ENCODE results near the gene MBD3L2.
"Not testable (repeated sequence)": the region's sequence is repeated elsewhere in the genome, so short reads cannot be mapped to it uniquely, and the experiment has no call there.

Gene MBD3L2

DNA sequence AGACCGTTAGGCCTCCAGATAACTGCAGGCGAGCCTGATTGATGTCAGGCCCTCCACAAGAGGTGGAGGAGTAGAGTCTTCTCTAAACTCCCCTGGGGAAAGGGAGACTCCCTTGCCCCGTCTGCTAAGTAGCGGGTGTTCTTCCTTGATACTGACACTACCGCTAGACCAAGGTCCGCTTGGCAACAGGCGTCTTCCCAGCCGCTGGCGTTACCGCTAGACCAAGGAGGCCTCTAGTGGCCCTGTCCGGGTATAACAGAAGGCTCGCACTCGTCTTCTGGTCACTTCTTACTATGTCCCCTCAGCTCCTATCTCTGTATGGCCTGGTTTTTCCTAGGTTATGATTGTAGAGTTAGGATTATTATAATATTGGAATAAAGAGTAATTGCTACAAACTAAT is 18.0 kb downstream of the MBD3L2 start:
- H3K23ac ChIP-seq (ENCODE audit: low read length in 2 of 2); H3K4me2 ChIP-seq (ENCODE audit: low read length, poor library complexity, severe bottlenecking); H3K4me1 ChIP-seq (ENCODE audit: control insufficient read depth, insufficient read depth, low read depth, low read length); H2AK5ac ChIP-seq (ENCODE audit: low read length, severe bottlenecking); H3K18ac ChIP-seq (ENCODE audit: low read depth in 1 of 2, low read length in 2 of 2); H3K4me3 ChIP-seq (ENCODE audit: insufficient read depth in 1 of 2, low read depth in 1 of 2, low read length in 2 of 2); H2BK5ac ChIP-seq (ENCODE audit: low read depth, low read length, poor library complexity, severe bottlenecking); H3K27ac ChIP-seq (ENCODE audit: low read length, poor library complexity, severe bottlenecking); H2AFZ ChIP-seq (ENCODE audit: low read depth, low read length); H3K9me3 ChIP-seq (ENCODE audit: control insufficient read depth, low read length); H4K8ac ChIP-seq (ENCODE audit: low read length); H3K14ac ChIP-seq (ENCODE audit: low read length in 2 of 2); H2BK120ac ChIP-seq (ENCODE audit: low read depth, low read length); H3K9ac ChIP-seq (ENCODE audit: low read length); H2BK12ac ChIP-seq (ENCODE audit: low read length in 2 of 2); H3K4ac ChIP-seq (ENCODE audit: low read depth in 1 of 2, low read length in 2 of 2); H4K91ac ChIP-seq (ENCODE audit: low read length); H2BK15ac ChIP-seq (ENCODE audit: low read depth, poor library complexity, severe bottlenecking); H3K27me3 ChIP-seq (ENCODE audit: control insufficient read depth in 1 of 2, insufficient read depth in 1 of 2, low read length in 2 of 2): not testable (repeated sequence)
- peaks cover 13% of the 10 kb centered on the region for H3K79me1 ChIP-seq (replicated peaks; ENCODE audit: low read length, poor library complexity, severe bottlenecking)
- peak; percentile 24 for DNase-seq
- peaks cover 8 to 14% of the 10 kb centered on the region in 2 experiments for H3K36me3 ChIP-seq (ENCODE audit: control insufficient read depth in 1 of 2, insufficient read depth in 2 of 2, low read depth in 1 of 2, low read length in 2 of 2)
- 55% methylated on average over 10 of the region's 13 CpGs for WGBS

DNA sequence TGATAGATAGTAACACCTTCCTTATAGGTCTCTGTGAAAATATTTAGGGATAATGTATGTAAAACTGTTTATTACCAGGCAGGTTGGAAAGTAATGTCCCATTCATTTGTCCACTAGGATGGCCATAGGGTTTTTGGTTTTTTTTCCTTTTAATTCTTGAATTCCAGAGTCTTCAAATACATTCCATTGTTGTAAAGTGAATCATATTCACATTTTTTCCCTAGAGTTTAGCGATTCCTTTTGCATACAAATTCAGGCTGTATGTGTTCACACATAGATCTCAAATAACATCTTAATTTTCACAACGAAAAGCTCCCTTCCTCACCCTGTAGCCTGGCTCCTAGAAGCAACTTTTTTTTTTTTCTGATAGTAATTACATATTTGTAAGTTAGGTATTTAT is 18.6 kb downstream of the MBD3L2 start:
- no peak overlapping the region for H3K4me2 ChIP-seq (ENCODE audit: low read length, poor library complexity, severe bottlenecking)
- peaks cover 14% of the 10 kb centered on the region for H3K9me3 ChIP-seq (ENCODE audit: control insufficient read depth, low read length)
- H4K8ac ChIP-seq (ENCODE audit: low read length): no peak overlapping the region
- H2AK5ac ChIP-seq (ENCODE audit: low read length, severe bottlenecking): no peak overlapping the region
- H2BK5ac ChIP-seq (ENCODE audit: low read depth, low read length, poor library complexity, severe bottlenecking): no peak overlapping the region
- no peak overlapping the region for H3K4me3 ChIP-seq (ENCODE audit: insufficient read depth in 1 of 2, low read depth in 1 of 2, low read length in 2 of 2)
- H3K18ac ChIP-seq (ENCODE audit: low read depth in 1 of 2, low read length in 2 of 2): no peak overlapping the region
- peaks cover 19% of the 10 kb centered on the region for H3K79me1 ChIP-seq (replicated peaks; ENCODE audit: low read length, poor library complexity, severe bottlenecking)
- H3K4me1 ChIP-seq (ENCODE audit: control insufficient read depth, insufficient read depth, low read depth, low read length): peaks cover 2% of the 10 kb centered on the region
- no peak overlapping the region for H3K27ac ChIP-seq (ENCODE audit: low read length, poor library complexity, severe bottlenecking)
- no peak overlapping the region for H2AFZ ChIP-seq (ENCODE audit: low read depth, low read length)
- 47% methylated on average over 1 of the region's 2 CpGs for WGBS
- H3K14ac ChIP-seq (ENCODE audit: low read length in 2 of 2): no peak overlapping the region
- H4K91ac ChIP-seq (ENCODE audit: low read length): no peak overlapping the region
- no peak overlapping the region for H3K9ac ChIP-seq (ENCODE audit: low read length)
- DNase-seq: no peak
- H2BK15ac ChIP-seq (ENCODE audit: low read depth, poor library complexity, severe bottlenecking): no peak overlapping the region
- H2BK12ac ChIP-seq (ENCODE audit: low read length in 2 of 2): no peak overlapping the region
- no peak overlapping the region for H3K4ac ChIP-seq (ENCODE audit: low read depth in 1 of 2, low read length in 2 of 2)
- no peaks in the 10 kb centered on the region for H3K27me3 ChIP-seq (ENCODE audit: control insufficient read depth in 1 of 2, insufficient read depth in 1 of 2, low read length in 2 of 2)
- H2BK120ac ChIP-seq (ENCODE audit: low read depth, low read length): no peak overlapping the region
- peaks cover 14 to 20% of the 10 kb centered on the region in 2 experiments for H3K36me3 ChIP-seq (ENCODE audit: control insufficient read depth in 1 of 2, insufficient read depth in 2 of 2, low read depth in 1 of 2, low read length in 2 of 2)
- no peak overlapping the region for H3K23ac ChIP-seq (ENCODE audit: low read length in 2 of 2)

DNA sequence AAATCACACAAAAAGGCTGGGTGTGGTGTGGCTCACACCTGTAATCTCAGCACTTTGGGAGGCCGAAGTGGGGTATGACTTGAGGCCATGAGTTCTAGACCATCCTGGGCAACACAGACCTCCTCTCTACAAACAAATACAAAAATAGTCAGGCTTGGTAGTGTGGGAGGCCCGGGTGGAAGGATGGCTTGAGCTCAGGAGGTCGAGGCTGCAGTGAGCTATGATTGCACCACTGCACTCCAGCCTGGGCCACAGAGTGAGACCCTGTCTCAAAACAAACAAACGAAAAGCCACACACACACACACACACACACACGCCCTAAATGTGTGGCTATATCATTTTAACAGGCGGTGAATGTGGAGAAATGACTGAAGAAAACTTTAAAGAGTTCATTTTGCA is 19.5 kb downstream of the MBD3L2 start:
- WGBS: 67% methylated on average over 3 of the region's 6 CpGs
- H2AK5ac ChIP-seq (ENCODE audit: low read length, severe bottlenecking): no peak overlapping the region
- no peak overlapping the region for H3K4ac ChIP-seq (ENCODE audit: low read depth in 1 of 2, low read length in 2 of 2)
- peaks cover 22% of the 10 kb centered on the region for H3K9me3 ChIP-seq (ENCODE audit: control insufficient read depth, low read length)
- H2BK12ac ChIP-seq (ENCODE audit: low read length in 2 of 2): no peak overlapping the region
- peaks cover 22 to 28% of the 10 kb centered on the region in 2 experiments for H3K36me3 ChIP-seq (ENCODE audit: control insufficient read depth in 1 of 2, insufficient read depth in 2 of 2, low read depth in 1 of 2, low read length in 2 of 2)
- no peak overlapping the region for H3K4me2 ChIP-seq (ENCODE audit: low read length, poor library complexity, severe bottlenecking)
- H3K4me3 ChIP-seq (ENCODE audit: insufficient read depth in 1 of 2, low read depth in 1 of 2, low read length in 2 of 2): peak overlapping the region in 1 of 2 experiments; percentile 62
- no peak overlapping the region for H3K27ac ChIP-seq (ENCODE audit: low read length, poor library complexity, severe bottlenecking)
- H2BK15ac ChIP-seq (ENCODE audit: low read depth, poor library complexity, severe bottlenecking): no peak overlapping the region
- no peak overlapping the region for H3K18ac ChIP-seq (ENCODE audit: low read depth in 1 of 2, low read length in 2 of 2)
- H2AFZ ChIP-seq (ENCODE audit: low read depth, low read length): no peak overlapping the region
- no peak for DNase-seq
- no peaks in the 10 kb centered on the region for H3K27me3 ChIP-seq (ENCODE audit: control insufficient read depth in 1 of 2, insufficient read depth in 1 of 2, low read length in 2 of 2)
- peaks cover 23% of the 10 kb centered on the region for H3K79me1 ChIP-seq (replicated peaks; ENCODE audit: low read length, poor library complexity, severe bottlenecking)
- no peak overlapping the region for H2BK120ac ChIP-seq (ENCODE audit: low read depth, low read length)
- H3K9ac ChIP-seq (ENCODE audit: low read length): no peak overlapping the region
- no peak overlapping the region for H4K91ac ChIP-seq (ENCODE audit: low read length)
- no peak overlapping the region for H4K8ac ChIP-seq (ENCODE audit: low read length)
- H3K23ac ChIP-seq (ENCODE audit: low read length in 2 of 2): no peak overlapping the region
- no peak overlapping the region for H2BK5ac ChIP-seq (ENCODE audit: low read depth, low read length, poor library complexity, severe bottlenecking)
- no peak overlapping the region for H3K14ac ChIP-seq (ENCODE audit: low read length in 2 of 2)
- peaks cover 2% of the 10 kb centered on the region for H3K4me1 ChIP-seq (ENCODE audit: control insufficient read depth, insufficient read depth, low read depth, low read length)

DNA sequence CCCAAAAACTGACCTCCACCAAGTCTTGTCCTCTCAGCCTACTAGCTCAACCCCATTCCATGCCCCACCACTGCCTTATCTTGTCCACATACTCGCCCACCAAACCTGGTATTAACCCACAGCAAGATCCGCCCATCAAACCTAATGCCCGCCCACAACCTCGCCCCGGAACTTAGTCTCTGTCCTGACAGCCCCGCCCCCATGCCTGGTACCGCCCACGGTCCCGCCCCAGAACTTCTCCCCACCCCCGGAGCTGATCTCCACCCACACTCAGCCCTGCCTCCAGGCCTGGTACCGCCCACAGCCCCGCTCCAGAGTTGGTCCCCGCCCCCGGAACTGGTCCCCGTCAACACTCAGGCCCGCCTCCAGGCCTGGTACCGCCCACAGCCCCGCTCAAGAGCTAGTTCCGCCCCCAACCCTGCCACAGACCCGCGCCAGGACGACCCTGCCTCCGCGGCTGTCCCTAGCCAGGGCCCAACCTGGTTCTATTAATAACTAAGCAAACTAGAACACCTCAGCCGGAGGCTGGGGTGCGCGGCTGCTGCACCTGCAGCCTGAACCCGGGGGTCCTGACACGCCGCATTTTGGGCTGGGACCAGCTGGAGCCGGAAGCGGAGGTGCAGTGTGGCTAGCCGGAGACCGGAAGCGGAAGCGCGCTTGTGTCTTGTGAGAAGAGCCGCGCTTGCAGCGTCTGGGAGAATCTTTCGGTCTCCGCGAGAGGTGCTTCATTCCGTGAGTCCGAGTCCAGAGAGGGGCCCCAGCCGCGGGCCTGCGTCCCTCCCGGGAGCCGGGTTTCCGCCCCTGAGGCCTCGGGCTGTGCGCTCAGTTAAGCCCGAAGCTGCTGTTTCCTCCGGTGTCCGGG is 20.2 kb downstream of the MBD3L2 start, which contains the start of gene ZNF557:
ZNF557 (plus strand) TSS at position 662 of the 862 bp plus-strand sequence. CDS start 5,372 bp downstream, outside the sequence.
- H3K23ac ChIP-seq (ENCODE audit: low read length in 2 of 2): no peak within 1 kb of the TSS
- H3K9me3 ChIP-seq (ENCODE audit: control insufficient read depth, low read length): peaks cover 26% of the 10 kb centered on the region
- H3K4ac ChIP-seq (ENCODE audit: low read depth in 1 of 2, low read length in 2 of 2): peak within 1 kb of the TSS; percentile 64 to 83
- peak within 1 kb of the TSS in 1 of 2 experiments; percentile 47 for H3K14ac ChIP-seq (ENCODE audit: low read length in 2 of 2)
- peak within 1 kb of the TSS; percentile 92 for H2BK5ac ChIP-seq (ENCODE audit: low read depth, low read length, poor library complexity, severe bottlenecking)
- H3K27ac ChIP-seq (ENCODE audit: low read length, poor library complexity, severe bottlenecking): peak within 1 kb of the TSS; percentile 85
- peak within 1 kb of the TSS; percentile 90 to 95 for H3K4me3 ChIP-seq (ENCODE audit: insufficient read depth in 1 of 2, low read depth in 1 of 2, low read length in 2 of 2)
- peak; percentile 98 for DNase-seq
- H3K18ac ChIP-seq (ENCODE audit: low read depth in 1 of 2, low read length in 2 of 2): peak within 1 kb of the TSS; percentile 79 to 100
- H4K91ac ChIP-seq (ENCODE audit: low read length): peak within 1 kb of the TSS; percentile 98
- peak within 1 kb of the TSS; percentile 94 for H3K9ac ChIP-seq (ENCODE audit: low read length)
- H3K79me1 ChIP-seq (replicated peaks; ENCODE audit: low read length, poor library complexity, severe bottlenecking): peaks cover 25% of the 10 kb centered on the region
- H2BK12ac ChIP-seq (ENCODE audit: low read length in 2 of 2): no peak within 1 kb of the TSS
- peaks cover 28 to 33% of the 10 kb centered on the region in 2 experiments for H3K36me3 ChIP-seq (ENCODE audit: control insufficient read depth in 1 of 2, insufficient read depth in 2 of 2, low read depth in 1 of 2, low read length in 2 of 2)
- H2BK15ac ChIP-seq (ENCODE audit: low read depth, poor library complexity, severe bottlenecking): peak within 1 kb of the TSS; percentile 100
- peaks cover 2% of the 10 kb centered on the region for H3K4me1 ChIP-seq (ENCODE audit: control insufficient read depth, insufficient read depth, low read depth, low read length)
- H2AK5ac ChIP-seq (ENCODE audit: low read length, severe bottlenecking): no peak within 1 kb of the TSS
- H3K27me3 ChIP-seq (ENCODE audit: control insufficient read depth in 1 of 2, insufficient read depth in 1 of 2, low read length in 2 of 2): no peaks in the 10 kb centered on the region
- H3K4me2 ChIP-seq (ENCODE audit: low read length, poor library complexity, severe bottlenecking): peak within 1 kb of the TSS; percentile 73
- peak within 1 kb of the TSS; percentile 99 for H4K8ac ChIP-seq (ENCODE audit: low read length)
- peak within 1 kb of the TSS; percentile 79 for H2AFZ ChIP-seq (ENCODE audit: low read depth, low read length)
- H2BK120ac ChIP-seq (ENCODE audit: low read depth, low read length): peak within 1 kb of the TSS; percentile 94
- WGBS: 2% methylated on average over 51 of the region's 56 CpGs
